HG02763 (cell line): ENCODE results near the gene KCNIP1.

Experiments
- ATAC-seq: cut with Tn5 transposase; IDR thresholded peaks from one replicate; pipeline ENCODE4 v1.9.1; 2021; ENCODE audit warnings: mild to moderate bottlenecking, moderate library complexity; ENCODE audit not compliant: unreplicated experiment

The KCNIP1 gene

GRCh38 chr5:170639221-170639925 lies 135.6 kb downstream of the KCNIP1 start:
- ATAC-seq = no peak

GRCh38 chr5:170640731-170641588 lies 137.1 kb downstream of the KCNIP1 start:
- no peak for ATAC-seq

- no peak for ATAC-seq
Measured at GRCh38 chr5:170641589-170642031, 137.8 kb downstream of the KCNIP1 start.

- ATAC-seq = no peak
Measured at GRCh38 chr5:170642066-170642735, 138.4 kb downstream of the KCNIP1 start.

- ATAC-seq = no peak
Measured at GRCh38 chr5:170642776-170643436, 139.1 kb downstream of the KCNIP1 start.

- no peak for ATAC-seq
Measured at GRCh38 chr5:170643591-170643990, 139.8 kb downstream of the KCNIP1 start.

- ATAC-seq = no peak
Measured at GRCh38 chr5:170644501-170644900, 140.7 kb downstream of the KCNIP1 start.

- ATAC-seq = no peak
Measured at GRCh38 chr5:170648541-170648940, 144.7 kb downstream of the KCNIP1 start.

GRCh38 chr5:170650850-170651249 lies 147.0 kb downstream of the KCNIP1 start:
- ATAC-seq = no peak

- ATAC-seq = no peak
Measured at GRCh38 chr5:170651604-170652277, 147.9 kb downstream of the KCNIP1 start.

GRCh38 chr5:170655476-170655875 lies 151.7 kb downstream of the KCNIP1 start:
- no peak for ATAC-seq

GRCh38 chr5:170655920-170656319 lies 152.1 kb downstream of the KCNIP1 start:
- no peak for ATAC-seq

- no peak for ATAC-seq
Measured at GRCh38 chr5:170656346-170656745, 152.5 kb downstream of the KCNIP1 start.

GRCh38 chr5:170660531-170660930 lies 156.7 kb downstream of the KCNIP1 start:
- no peak for ATAC-seq

GRCh38 chr5:170662966-170663365 lies 159.1 kb downstream of the KCNIP1 start:
- ATAC-seq = no peak

GRCh38 chr5:170678811-170679210 lies 175.0 kb downstream of the KCNIP1 start:
- no peak for ATAC-seq

GRCh38 chr5:170681013-170681433 lies 177.2 kb downstream of the KCNIP1 start:
- peak; percentile 63 for ATAC-seq

- ATAC-seq = no peak
Measured at GRCh38 chr5:170691657-170692056, 187.8 kb downstream of the KCNIP1 start.

GRCh38 chr5:170693701-170694100 lies 189.9 kb downstream of the KCNIP1 start:
- ATAC-seq = no peak

GRCh38 chr5:170694911-170695310 lies 191.1 kb downstream of the KCNIP1 start:
- ATAC-seq = no peak
